HG03039 (cell line): Measurements from ENCODE around the gene CXCL14.
A peak's percentile ranks its signal among the peaks of the same experiment; 100 is the strongest.

Experiments used
- ATAC-seq: cut with Tn5 transposase; IDR thresholded peaks from one replicate; pipeline ENCODE4 v1.9.1; 2021; ENCODE audit warnings: mild to moderate bottlenecking, moderate library complexity; ENCODE audit not compliant: unreplicated experiment

The CXCL14 gene

DNA sequence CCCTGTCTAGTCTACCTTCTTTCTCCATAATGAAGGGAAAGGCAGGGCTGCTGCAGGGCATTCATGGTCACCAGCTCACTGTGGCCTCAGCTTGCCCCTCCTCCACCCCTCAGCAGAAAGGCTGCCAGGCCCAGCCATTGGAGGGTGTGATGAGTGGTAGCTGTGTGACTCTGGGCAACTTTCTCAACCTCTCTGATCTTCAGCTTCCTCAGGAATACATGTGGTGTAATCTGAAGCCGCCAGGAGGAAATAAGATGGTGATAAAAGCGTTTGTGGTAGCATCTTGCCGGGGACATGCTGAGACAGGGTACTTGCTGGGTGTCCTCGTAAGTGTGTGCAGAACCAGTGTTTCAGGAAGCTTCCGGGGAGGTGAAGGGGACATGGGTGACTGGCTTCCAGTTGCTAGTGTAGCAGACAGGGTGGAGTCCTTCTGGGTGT, 9.8 kb downstream of the CXCL14 start:
- no peak for ATAC-seq

- ATAC-seq: no peak
Observed at GRCh38 chr5:135568246-135568645, 10.5 kb downstream of the CXCL14 start.

GRCh38 chr5:135567661-135568060, 11.1 kb downstream of the CXCL14 start:
- no peak for ATAC-seq

DNA sequence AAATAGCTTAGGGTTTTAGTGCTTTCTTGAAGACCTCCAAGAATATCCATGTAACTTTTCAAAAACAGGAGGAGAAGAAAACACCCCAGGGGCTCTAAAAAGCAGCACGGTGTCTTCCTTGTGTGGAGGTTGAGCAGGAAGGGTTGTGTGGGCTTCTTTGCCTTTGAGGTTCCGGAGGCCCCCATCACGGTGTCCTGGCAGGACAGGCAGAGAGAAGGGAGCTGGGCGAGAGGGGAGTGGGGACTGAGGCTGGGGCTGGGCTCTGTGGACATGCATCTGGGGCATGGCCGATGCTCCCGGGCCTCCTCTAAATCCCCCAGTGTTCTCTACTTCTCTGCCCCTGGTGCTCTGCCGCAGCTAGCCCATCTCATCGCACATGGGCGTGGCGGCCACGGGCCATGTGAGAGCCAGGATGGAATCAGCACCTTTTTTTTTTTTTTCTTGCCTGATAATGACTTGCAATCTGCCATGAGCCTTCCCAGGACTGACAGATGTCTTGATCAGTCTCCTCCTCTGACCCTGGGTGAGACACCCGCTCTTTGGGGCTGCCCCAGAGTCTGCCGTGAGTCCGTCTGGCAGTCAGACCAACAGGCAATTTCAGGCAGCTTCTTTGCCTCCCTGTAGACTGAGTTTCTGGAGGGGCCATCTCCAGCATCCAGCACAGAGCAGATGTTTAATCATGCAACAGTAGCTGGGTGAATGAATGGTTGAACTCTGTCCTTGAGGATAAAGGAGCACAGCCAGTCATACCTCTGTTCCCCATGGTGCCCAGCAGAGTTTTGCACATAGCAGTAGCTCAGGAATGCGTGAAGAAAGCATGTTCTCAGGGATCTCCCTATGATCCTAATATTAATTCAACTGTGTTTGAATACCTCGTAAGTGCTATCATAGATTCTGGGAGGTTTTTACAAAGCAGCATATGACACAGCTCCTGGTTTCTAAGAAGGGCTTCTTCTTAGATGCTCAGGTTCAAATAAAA, 12.1 kb downstream of the CXCL14 start:
- no peak for ATAC-seq

DNA sequence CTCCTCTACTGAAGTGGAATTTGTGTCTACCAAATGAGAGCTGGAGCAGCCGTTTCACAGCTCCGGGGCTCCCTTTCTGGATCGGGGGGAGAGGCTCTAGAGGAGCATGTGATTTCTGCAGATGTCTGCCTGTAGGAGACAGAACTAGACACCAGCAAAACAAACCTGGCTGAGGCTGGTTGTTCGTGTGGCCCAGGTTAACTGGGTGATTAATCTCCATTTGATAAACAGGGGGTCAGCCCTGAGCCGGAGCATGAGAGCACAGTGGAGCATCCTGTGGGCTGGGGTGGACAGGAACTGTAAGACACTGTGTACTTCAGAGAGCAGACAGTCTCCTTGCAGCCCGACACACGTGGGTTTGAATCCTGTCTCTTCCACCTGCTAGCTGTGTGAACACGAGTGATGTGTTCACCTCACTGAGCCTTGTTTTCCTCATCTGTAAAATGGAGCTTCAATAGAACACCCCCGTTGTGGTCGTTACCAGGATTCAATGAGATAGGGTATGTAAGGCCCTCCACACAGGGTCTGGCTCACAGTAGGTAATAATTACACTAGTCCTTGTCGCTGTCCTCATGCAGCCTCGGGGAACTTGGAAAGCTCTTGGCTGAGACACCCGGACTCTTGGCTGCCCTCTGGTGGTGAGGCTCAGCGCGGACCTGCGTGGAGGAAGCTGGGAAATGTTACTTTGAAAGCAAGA, 12.9 kb downstream of the CXCL14 start:
- peak; percentile 63 for ATAC-seq

- no peak for ATAC-seq
Observed at GRCh38 chr5:135565266-135565665, 13.5 kb downstream of the CXCL14 start.

GRCh38 chr5:135564331-135564730, 14.5 kb downstream of the CXCL14 start:
- ATAC-seq: no peak

DNA sequence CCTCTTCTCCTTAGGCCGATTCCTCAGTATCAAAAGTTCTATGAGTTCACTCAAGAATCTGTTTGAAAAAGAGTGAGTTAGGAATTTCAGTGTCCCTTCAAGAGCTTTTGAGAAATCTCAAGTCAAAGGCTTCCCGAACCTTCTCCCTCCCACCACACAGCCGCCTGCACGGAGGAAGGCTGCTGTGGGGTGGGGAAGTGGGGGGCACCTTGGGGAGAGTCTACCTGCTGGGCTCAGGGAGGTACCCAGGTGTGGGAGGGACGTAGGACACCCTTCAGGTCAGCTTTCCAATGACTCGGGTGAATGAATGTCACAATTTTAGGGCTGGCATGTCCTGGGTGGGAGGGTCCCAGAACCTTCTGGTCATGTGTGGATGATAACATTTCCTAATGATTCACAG, 17.5 kb downstream of the CXCL14 start:
- no peak for ATAC-seq

- peak; percentile 89 for ATAC-seq
Observed at GRCh38 chr5:135560858-135561257, 17.9 kb downstream of the CXCL14 start.

GRCh38 chr5:135559354-135559753, 19.4 kb downstream of the CXCL14 start:
- ATAC-seq: no peak

DNA sequence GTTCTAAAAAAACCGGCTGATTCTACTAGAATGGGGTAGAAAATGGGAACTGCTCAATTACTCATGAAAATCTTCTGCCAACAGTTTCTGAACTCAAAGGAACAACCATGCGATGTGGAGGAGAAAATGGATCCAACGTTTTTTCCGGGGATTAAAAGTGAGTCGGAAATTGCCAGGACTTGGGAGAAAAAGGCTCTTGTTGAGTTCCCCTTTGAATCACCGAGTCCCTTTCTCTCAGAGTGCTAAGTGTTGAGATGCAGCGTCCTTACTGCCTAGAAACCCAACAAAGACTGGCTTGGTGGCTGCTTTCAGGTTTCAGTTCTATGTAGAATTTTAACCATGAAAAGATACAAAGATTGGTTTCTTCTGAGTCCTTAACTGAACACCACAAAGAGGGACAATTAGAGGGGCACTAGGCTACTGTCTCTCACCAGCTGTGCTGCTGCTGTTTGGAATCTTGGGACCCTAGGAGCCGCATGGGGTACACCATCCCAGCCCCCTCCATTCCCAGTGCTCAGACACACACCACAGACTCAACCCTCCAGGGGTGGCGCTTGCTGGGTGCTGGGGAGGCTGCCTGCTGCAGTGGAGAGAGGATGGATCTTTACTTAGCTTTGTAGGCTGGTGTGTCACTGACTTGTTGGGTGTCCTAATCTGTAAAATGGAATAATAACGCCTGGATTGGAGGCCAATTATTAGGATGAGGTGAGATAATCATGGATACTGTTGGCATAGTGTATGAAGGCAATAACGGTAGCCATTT, 21.5 kb downstream of the CXCL14 start:
- ATAC-seq: no peak

DNA sequence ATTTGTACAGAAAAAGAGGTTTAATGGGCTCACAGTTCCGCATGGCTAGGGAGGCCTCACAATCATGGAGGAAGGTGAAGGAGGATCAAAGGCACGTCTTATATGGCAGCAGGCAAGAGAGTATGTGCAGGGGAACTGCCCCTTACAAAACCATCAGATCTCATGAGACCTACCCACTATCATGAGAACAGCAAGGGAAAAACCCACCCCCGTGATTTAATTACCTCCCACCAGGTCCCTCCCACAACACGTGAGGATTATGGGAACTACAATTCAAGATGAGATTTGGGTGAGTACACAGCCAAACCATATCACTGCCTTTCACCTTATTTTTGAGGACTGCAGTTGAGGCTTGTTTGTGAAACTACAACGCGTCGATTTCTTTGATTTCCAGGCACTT, 22.2 kb downstream of the CXCL14 start:
- ATAC-seq: no peak

GRCh38 chr5:135555530-135555929, 23.3 kb downstream of the CXCL14 start:
- ATAC-seq: no peak

DNA sequence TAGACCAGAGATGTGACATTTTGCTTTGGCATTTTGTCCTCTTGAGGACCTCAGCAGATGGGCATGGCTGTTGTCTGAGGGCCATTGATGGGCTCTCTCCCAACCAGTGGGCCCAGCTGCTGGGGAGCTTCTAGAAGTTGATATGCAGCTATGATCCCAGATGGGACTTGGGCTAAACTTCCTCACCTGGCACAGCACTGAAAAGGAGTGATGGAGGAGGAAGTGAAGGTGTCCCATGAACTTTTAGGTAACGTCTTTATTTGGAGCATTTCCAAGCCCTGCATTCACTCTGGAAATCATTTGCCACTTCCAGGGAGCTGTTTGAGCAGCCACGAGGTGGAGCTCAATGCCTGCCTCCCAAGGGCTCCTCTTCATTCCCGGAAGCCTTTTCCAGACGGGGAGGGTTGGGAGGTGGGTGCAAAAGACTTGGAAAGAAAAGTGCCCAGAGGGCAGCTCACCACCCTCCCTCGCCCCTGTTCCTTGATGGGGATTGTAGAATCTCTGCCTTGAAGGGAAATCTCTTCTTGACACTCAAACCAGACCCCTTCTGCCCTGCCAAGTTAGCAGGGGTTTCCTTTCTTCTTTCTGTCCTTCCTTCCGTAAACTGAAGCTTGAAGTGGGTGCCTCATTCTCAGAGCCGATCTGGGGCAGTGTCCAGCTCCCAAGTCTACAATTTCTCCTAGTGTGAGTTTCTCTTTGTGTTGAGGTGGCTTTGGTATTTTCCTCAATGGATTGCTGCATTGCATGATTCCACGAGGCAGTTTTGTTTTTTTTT, 24.9 kb downstream of the CXCL14 start:
- no peak for ATAC-seq

DNA sequence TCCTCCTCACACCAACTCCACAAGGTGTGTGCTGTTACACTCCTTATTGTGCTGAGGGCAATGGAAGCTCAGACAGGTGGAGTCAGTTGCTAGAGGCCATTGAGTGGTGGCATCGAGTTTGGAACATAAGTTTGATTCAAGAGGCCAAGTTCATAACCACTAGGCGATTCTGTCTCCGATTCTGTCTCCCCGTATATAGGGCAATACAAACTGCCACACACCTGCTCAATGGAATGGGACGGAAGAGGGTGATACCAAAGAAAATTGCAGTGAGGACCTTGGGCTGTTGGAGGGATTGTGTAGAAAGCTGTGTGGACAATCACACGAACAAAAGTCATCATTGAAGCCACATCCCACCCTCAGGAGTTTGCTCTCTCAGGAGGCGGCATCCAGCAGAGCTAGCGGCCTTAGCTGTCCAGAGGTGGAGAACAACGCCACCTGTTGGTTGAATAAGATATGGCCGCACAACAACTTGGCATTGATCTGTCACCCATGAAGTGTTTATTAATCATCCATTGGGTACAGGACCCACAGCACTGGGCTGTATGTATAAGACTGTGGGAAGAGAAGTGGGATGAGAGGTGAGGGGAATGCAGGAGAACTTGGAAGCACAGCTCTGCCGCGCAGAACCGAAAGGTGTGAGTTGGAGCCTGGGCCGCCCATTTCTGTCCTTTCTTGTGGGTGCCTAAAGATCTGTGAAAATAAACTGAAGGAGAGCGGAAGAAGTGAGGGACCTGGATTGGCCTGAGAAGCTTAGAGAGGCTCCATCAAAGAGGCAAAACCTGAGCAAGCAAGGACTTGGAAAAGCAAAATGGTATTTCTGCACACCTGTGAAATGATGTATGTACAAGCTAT, 27.0 kb downstream of the CXCL14 start:
- peak; percentile 59 for ATAC-seq

DNA sequence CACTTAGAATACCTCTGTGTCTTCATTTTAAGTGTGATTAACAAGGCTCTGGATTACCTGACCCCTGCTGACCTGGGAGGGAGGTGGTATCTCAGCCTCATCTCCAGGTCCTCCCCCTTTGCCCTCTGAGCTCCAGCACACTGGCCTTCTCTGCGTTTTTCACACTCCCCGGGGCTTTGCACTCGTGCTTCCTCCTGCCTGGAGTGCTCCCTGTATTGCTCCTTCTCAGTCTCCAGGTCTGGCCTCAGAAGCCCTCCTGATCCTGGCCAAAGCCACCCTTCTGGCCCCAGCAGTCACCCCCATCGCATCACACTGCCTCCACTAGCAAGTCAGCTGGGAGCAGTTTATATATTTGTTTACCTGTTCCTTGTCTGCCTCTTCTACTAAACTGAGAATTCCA, 29.4 kb downstream of the CXCL14 start:
- ATAC-seq: no peak

GRCh38 chr5:135547590-135548254, 31.1 kb downstream of the CXCL14 start:
- ATAC-seq: no peak

DNA sequence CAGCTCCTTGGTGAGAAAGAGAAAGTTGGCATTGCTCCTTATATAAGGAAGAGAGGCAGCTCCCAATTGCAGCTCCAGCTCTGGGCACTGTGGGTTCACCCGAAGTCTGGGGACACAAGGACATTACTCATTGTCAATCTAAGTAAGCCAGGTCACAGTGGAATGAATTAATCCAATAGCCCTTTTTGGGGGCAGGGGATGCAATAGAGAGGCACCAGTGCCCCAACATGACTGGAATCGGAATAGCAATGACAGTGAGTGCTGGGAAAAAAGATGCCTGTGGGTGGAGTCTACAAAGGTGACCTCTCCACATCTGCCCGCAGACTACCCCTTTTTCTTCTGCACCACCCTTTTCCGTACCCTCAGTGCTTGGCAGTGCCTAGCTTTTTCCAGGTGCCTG, 31.9 kb downstream of the CXCL14 start:
- no peak for ATAC-seq

DNA sequence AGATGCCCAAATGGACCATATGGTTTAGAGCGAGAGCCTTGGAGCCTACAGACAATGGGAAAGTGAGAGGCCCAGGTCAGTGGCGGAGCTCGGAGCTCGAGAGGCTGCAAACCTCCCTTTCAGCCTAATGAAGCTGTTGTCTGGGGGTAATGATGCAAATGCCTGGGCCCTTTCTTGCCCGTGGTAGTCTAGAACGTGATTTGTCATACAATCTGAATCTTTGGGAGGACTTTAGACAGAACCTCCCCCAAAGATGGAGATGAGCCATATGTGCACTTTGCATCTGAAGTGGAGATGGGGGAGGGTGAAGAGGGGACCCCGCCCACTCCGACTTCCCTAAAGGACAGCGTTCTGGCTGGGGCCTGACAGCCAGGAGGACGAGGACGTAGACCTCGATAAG, 32.7 kb downstream of the CXCL14 start:
- ATAC-seq: no peak
